HG03439 (cell line): Measurements from ENCODE around the gene MLLT11.
A peak's percentile ranks its signal among the peaks of the same experiment; 100 is the strongest.

ENCODE experiments used
- ATAC-seq: cut with Tn5 transposase; IDR thresholded peaks from one replicate; pipeline ENCODE4 v1.9.1; 2021; ENCODE audit warnings: mild to moderate bottlenecking, moderate library complexity; ENCODE audit not compliant: unreplicated experiment

Gene MLLT11, protein sequence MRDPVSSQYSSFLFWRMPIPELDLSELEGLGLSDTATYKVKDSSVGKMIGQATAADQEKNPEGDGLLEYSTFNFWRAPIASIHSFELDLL

GRCh38 chr1:151060007-151060656, at the start of gene MLLT11:
Gene MLLT11, plus strand, starts transcription at chr1:151060397. Its CDS starts 6,828 bp downstream, at chr1:151067225.
- ATAC-seq = no peak

DNA sequence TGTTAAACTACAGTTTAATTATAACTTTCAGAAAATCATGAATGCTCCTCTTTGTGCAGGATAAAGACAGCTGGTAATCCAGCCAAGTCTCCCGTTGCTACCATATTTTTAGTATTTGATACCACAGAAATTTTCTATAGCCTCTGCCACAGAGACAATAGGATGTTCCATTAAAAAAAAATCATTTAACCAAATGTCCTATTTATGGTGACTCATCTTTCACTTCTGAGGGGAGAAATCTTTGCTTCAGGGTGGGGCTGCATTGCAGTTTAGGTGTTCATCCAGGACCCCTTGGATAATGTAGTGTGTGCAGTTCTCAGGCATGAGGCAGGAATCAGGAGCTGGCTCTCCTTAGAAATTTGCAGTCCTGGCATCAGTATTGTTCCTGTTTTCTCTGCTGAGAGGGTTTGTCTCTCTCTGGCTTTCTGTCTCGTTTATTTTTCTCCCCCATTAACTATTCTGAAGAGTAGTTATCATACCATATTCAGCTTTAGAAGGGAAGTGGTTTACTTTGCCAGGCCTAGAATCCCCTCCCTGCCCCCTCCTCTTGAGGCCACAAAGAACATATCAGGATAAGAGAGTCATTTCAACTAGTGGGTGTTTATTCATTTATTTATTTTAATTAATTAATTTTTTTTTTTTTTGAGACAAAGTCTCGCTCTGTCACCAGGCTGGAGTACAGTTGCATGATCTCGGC, 48.9 kb upstream of the MLLT11 start:
- ATAC-seq = no peak

DNA sequence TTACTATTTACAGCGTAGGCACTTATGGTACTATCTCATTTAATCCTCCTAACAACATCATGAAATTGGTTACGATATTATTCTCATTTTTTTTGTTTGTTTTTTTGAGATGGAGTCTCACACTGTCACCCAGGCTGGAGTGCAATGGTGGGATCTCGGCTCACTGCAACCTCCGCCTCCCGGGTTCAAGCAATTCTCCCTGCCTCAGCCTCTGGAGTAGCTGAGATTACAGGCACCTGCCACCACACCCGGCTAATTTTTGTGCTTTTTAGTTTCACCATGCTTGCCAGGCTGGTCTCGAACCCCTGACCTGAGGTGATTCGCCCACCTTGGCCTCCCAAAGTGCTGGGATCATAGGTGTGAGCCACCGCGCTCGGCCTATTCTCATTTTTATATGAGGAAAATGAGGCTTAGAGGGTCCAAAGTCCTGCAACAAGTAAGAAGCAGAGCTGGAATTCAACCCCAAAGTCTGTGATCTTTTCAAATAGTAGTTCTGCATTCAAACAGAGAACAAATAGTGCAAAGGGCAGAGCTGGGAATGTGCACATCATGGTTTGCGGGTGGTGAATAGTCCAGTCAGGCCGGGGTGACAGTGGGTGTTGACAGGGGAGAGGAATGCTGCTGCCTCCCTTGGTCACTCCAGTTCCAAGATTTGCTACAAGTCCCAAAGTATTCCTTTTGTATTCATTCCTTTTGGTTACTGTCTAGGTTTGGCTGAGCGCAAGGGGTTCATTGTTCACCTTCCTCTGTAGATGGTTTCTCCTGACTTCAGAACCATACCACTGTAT, 47.3 kb upstream of the MLLT11 start:
- ATAC-seq = no peak

DNA sequence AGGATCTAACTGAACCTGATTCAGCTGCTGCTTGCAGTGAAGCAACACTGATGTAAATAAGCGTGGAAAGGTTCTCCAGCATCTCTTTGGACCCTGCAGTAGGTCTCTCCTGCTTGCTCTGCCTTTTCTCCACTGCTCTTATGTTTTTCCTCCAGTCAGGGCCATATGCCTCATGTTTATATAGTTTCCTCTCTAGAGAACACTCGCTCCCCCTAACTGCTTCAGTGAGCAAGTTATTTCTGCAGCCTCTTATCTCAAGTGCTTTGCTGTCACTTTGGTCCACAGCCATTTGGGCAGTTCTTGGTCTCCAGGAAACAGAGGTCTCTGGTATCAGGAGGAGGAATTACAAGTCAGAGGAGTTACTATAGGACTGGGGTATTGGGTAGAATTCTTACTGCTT, 46.7 kb upstream of the MLLT11 start:
- ATAC-seq = no peak

DNA sequence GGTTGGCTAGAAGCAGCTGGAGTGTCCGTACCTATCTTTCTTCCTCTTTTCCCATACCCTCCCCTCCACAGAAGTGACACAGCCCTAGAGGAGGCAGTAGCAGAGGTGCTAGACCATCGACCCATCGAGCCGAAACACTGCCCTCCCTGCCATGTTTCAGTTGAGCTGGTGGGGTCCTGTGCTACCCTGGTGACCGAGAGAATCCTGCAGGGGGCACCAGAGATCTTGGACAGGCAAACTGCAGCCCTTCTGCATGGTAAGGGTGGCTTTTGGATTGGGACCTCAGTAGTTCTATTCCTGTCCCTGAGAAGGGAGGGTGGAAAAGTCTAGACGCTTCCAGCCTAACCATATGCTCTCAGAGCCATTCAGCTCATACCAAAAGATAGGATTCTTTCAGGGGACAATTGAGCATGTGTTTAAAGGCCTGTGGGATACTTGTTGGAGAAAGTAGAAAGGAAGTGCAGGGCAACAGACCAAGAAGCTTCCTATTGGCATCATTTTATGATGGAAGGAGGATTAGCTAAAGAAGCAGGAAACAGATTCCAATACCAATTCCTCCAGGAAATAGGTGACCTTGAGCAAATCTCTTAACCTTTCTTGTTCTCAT, 35.6 kb upstream of the MLLT11 start:
- ATAC-seq = no peak

DNA sequence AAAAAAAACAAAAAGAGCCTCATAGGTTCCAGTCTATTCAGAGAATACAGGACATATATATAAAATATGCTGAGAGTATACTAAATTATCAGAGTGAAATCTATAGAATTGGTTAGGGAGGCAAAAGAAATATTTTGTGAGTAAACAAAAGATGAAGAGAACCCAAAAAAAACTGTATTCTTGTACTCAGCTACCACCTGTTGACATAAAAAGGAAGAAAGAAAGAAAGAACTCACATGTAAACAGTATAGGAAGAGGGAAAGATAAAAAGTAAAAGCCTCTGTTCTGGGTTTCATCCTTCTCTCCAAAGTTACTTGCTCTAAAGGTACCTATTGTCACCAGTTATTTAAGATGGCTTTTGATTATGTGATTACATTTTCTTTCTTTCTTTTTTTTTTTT, 33.7 kb upstream of the MLLT11 start:
- ATAC-seq = no peak

- ATAC-seq = no peak
These were observed 28.0 kb upstream of the MLLT11 start for GRCh38 chr1:151032164-151032563.

GRCh38 chr1:151035167-151035566, 25.0 kb upstream of the MLLT11 start:
- no peak for ATAC-seq

- ATAC-seq = no peak
These were observed 23.8 kb upstream of the MLLT11 start, which contains the start of gene BNIPL for GRCh38 chr1:151036356-151036755. Gene BNIPL, plus strand, starts transcription at chr1:151036586. Its CDS starts 140 bp downstream, at chr1:151036726.

DNA sequence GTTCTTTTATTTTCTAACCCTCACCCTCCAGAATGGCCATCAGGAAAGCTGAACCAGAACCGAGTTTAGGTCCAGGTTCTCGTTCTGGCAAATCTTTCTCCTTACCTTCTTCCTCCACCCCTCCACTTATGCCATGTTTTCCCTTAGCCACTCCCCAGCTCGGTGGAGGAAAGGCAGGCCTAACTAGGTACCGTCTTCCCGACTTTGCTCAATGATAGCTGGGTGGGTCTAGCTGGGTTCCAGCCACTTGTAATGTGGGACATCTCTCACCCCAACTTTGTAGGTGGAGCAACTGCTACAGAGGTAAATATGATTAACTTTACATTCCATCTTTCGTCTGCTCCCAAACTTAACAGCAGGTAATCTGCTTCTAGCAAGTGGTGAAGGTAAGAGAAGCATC, 23.2 kb upstream of the MLLT11 start:
- ATAC-seq = no peak

GRCh38 chr1:151039521-151039920, 20.7 kb upstream of the MLLT11 start:
- ATAC-seq = no peak

DNA sequence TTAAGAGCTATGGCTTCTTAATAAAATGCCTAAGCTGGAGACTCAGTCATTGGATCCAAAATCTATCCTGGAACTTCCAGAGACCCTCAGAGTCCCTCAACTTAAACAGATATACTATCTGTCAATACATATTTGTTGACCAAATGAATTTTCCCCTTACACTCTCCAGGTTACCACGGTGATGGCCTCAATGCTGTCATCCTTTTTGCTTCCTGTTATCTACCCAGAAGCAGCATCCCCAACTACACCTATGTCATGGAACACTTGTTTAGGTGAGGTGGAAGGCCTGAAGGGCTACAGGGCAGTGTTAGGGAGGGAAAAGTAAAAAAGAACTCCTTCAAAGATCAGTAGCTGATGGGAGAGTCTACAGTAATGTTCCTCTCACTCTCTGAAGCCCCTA, 17.0 kb upstream of the MLLT11 start:
- ATAC-seq = no peak

GRCh38 chr1:151047591-151047924, 12.6 kb upstream of the MLLT11 start, which contains the start of gene C1orf56:
Gene C1orf56, plus strand, starts transcription at chr1:151047751. Its CDS starts 97 bp downstream, at chr1:151047848.
- ATAC-seq = peak; percentile 47

GRCh38 chr1:151047925-151048644, 12.1 kb upstream of the MLLT11 start:
- ATAC-seq = peak; percentile 46

- ATAC-seq = no peak
These were observed 11.6 kb upstream of the MLLT11 start for GRCh38 chr1:151048645-151049032.

DNA sequence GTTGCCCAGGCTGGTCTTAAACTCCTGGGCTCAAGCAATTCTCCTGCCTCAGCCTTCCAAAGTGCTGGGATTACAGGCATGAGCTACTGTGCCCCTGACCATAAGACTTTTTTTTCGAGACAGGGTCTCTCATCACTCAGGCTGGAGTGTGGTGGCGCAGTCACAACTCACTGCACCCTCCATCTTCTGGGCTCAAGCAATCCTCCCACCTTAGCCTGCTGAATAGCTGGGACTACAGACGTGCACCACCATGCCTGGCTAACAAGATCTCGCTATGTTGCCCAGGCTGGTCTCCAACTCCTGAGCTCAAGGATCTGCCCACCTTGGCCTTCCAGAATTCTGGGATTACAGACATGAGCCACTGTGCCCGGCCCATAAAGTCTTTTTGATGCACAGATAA, 10.7 kb upstream of the MLLT11 start:
- no peak for ATAC-seq

GRCh38 chr1:151050051-151050688, 10.0 kb upstream of the MLLT11 start:
- ATAC-seq = no peak

GRCh38 chr1:151051356-151052009, 8.7 kb upstream of the MLLT11 start:
- no peak for ATAC-seq

DNA sequence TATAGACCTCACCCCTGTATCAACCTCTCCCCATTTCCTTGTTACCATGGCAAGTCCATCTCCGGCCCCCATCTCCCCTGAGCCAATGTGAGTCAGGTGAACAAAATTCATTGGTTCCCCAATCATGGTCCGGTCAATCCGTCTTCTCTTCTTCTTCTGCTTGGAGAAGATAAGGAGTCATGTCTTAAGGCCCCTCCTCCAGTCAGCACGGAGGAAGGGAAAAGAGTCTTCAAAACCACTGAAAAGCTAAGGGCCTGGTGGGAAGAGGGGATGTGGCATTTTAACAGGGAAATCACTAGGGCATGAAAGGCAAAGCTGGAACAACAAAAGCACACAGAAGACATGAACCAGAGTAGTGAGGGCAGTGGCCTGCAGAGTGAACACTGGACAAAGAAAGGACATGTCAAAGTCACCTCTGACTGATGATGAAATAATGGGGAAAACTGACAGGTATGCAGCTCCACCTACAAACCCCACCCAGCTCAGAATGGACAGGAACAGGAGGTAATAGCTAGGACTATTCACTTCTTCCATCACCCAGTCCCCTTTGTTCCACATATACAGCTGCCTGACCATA, 5.1 kb upstream of the MLLT11 start:
- no peak for ATAC-seq
